ENCODE data around the gene C2orf68.
"Not testable (repeated sequence)": the region's sequence is repeated elsewhere in the genome, so short reads cannot be mapped to it uniquely, and the experiment has no call there.

C2orf68 gene

DNA sequence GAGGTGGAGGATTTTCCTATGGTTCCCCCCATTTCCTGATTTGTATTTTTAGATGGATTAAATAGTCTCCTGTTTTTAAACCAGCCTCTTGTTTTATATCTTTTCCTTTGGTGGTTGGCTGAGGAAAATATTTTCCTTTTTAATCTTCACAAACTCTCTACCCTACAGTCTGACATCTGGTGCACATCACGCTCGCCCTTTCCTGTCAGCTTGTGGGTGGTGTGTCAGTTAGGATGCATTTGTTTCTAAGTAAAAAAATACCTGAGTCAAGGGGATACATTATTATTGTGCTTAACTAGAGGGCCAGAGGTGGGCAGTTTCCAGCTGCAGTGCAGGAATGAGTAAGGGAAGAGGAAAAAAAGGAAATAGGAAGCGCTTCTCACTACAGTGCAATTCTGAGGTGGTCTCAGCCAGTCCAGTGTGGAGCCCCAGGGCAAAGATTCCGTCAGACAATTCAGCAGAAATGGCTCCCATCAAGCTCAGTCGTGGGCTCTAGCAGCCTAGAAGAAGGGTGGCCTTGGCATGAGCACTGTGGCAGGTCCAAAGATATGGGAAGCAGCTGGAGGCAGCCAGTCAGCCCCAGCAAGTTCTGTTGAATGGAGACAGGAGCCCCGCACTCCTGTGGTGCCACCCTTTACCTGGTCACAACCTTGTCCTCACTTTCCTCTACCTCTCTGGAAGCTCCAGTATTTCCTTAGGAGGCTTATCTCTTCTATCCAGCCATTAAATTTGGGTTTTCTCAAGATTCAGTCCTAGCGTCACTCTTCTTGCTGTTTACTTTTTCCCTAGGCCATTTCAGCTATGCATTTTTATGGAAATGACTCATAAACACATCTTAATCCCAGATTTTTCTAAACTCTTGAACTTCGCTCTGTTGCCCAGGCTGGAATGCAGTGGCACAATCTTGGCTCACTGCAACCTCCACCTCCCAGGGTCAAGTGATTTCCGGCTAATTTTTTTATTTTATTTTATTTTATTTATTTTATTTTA is 37.6 kb upstream of the C2orf68 start:
- no peak for DNase-seq
- Mint-ChIP-seq H3K4me3 (no peak overlapping the region), H3K9me3 (no peaks in the 10 kb centered on the region), H3K4me1 (ENCODE audit: low read depth in 2 of 2) (no peaks in the 10 kb centered on the region), H3K36me3 (ENCODE audit: insufficient read depth) (peaks cover 92% of the 10 kb centered on the region), H3K27ac (peak overlapping the region in 1 of 2 donors; percentile 27), H3K27me3 (no peaks in the 10 kb centered on the region)
- no peak for ATAC-seq (replicated peaks)

DNA sequence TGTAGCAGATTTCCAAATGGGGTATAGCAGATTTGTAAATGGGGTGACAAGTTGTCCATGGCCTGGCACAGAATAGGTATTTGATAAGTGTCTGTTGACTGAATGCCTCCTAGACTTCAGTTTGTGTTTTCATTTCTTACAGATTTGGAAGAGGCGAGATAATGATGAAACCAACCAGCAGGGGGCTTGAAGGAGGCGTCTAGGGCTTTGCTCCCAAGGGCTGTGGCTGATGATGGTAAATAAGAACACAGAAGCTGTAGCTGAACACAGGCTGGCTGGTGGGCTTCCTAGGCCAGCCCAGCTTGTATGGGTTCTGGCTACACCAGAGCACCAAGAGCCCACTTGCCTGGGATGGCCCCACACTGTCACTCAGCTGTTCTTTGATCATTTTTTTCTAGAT is 36.8 kb upstream of the C2orf68 start:
- ATAC-seq (replicated peaks), result peak; percentile 21
- no peak overlapping the region for H3K4me3 Mint-ChIP-seq

DNA sequence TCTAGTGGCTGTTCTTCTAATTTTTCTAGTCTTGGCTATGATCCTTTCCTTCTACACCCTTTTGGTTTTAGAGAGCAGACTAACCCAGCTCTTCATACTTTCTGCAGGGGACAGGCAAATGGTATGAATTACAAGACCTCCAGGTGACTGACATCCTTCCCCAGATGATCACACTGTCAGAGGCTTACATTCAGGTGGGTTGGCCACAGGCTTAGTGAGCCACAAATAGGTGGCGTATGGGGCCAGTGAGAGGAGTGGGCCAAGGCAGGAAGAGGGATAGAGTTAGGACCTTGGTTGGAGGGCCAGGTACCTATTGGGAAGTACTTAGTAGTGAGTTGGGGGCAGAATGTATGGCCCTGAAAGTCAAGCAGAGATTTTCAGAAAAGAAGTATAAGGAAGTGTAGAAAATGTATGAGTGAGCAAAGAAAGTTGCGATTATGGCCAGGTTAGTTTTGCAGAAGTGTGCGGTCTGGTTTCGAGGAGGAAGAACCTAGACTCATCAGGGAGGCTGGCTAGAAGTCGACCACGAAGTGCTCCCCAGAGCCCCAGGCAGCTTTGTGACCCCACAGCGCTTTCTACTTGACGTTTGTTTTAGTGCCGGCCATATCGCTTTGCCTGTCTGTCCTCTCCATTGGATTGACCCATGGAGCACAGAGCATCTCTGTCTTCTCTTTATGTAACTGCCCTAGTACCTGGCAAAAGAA is 36.1 kb upstream of the C2orf68 start:
- Mint-ChIP-seq H3K27ac (no peak overlapping the region), H3K4me1 (ENCODE audit: low read depth in 2 of 2) (no peaks in the 10 kb centered on the region), H3K4me3 (no peak overlapping the region), H3K36me3 (ENCODE audit: insufficient read depth) (peaks cover 94% of the 10 kb centered on the region), H3K27me3 (no peaks in the 10 kb centered on the region), H3K9me3 (no peaks in the 10 kb centered on the region)
- ATAC-seq (replicated peaks) (no peak), DNase-seq (no peak)

More for the DNA sequence above, 36.8 kb upstream of the C2orf68 start:
- no peak for DNase-seq
- Mint-ChIP-seq H3K27me3 (no peaks in the 10 kb centered on the region), H3K36me3 (ENCODE audit: insufficient read depth) (peaks cover 93% of the 10 kb centered on the region), H3K27ac (no peak overlapping the region), H3K4me1 (ENCODE audit: low read depth in 2 of 2) (no peaks in the 10 kb centered on the region), H3K9me3 (no peaks in the 10 kb centered on the region)

DNA sequence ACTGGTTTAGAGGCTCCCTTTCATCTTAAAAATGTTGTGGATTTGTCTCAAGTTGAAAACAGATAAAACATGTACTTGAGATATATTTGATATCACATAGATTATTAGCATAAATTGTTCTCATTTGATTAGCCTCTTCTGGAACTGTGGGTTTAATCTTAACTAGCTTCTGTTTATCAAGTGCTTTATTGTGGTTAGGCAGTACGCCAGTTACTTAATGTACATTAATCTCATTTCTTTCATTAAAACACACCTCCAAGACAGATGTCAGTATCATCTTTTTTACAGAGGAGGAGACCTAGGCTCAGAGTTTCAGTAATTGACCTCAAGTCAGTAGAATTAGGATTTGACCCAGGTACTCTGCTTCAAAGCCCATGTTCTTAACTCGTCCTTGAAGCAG is 34.3 kb upstream of the C2orf68 start:
- Mint-ChIP-seq H3K4me3 (no peak overlapping the region), H3K36me3 (ENCODE audit: insufficient read depth) (peaks cover 96% of the 10 kb centered on the region), H3K4me1 (ENCODE audit: low read depth in 2 of 2) (peaks cover 0 to 3% of the 10 kb centered on the region in 2 donors), H3K27ac (no peak overlapping the region), H3K9me3 (no peaks in the 10 kb centered on the region), H3K27me3 (no peaks in the 10 kb centered on the region)
- ATAC-seq (replicated peaks) (no peak), DNase-seq (no peak)

DNA sequence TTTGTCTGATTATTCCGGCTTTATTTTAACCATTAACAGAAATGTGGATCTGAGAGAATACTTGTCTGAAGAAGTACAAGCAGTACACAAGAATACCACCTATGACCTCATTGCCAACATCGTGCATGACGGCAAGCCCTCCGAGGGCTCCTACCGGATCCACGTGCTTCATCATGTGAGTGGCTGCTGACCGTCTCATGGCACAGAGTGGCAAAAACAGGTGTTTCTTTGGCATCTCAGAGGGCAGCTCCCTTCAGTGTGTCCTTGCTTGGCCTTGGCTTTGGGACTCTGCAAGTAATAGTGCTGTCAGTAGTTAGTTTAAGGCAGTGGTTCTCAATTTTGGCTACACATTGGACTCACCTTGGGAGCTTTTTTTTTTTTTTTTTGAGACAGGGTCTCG is 33.0 kb upstream of the C2orf68 start:
- no peak for DNase-seq
- Mint-ChIP-seq H3K27me3 (no peaks in the 10 kb centered on the region), H3K27ac (no peak overlapping the region), H3K4me3 (no peak overlapping the region), H3K36me3 (ENCODE audit: insufficient read depth) (peaks cover 99% of the 10 kb centered on the region), H3K9me3 (no peaks in the 10 kb centered on the region), H3K4me1 (ENCODE audit: low read depth in 2 of 2) (peaks cover 0 to 5% of the 10 kb centered on the region in 2 donors)
- ATAC-seq (replicated peaks), result no peak

DNA sequence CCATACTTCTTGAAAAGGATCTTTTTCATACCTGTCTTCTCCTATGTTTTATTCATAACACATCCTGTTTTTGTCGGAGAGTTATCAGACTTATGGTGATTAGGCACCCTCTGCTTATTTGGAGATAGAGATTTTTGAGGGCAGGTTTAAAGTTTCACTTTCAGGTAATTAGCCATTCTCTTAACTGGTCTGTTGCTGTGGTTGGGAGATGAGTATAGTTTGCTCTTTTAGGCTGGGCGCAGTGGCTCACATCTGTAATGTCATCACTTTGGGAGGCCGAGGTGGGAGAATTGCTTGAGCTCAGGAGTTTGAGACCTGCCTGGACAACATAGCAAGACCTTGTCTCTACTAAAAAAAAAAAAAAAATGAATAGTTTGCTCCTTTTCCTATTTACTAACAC is 30.9 kb upstream of the C2orf68 start:
- H3K27ac Mint-ChIP-seq, result peak overlapping the region in 1 of 2 donors; percentile 32
- DNase-seq (no peak), ATAC-seq (replicated peaks) (no peak)
- H3K36me3 Mint-ChIP-seq (ENCODE audit: insufficient read depth), result peaks cover 99% of the 10 kb centered on the region
- H3K9me3 Mint-ChIP-seq, result no peaks in the 10 kb centered on the region
- peaks cover 0 to 7% of the 10 kb centered on the region in 2 donors for H3K4me1 Mint-ChIP-seq (ENCODE audit: low read depth in 2 of 2)
- H3K27me3 Mint-ChIP-seq, result no peaks in the 10 kb centered on the region
- no peak overlapping the region for H3K4me3 Mint-ChIP-seq

DNA sequence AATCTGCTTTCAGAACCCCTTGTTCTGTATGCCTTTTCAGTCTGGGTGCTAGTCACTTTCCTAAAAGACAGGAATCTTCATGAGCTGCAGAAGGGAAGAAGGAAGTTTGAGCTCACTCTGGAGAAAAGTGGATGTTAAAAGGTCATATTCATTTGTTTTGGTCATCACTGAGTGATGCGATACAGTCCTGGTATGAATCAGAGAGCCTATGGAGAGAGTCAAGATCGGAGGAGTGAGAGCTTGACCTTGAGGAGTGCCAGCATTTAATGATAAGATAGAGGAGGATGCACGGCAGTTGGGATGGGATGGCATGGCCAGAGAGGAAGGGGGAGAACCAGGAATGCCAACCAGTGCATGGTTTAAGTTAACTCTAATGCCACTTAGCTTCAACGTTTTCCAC is 23.8 kb upstream of the C2orf68 start:
- no peak overlapping the region for H3K27ac Mint-ChIP-seq
- H3K4me1 Mint-ChIP-seq (ENCODE audit: low read depth in 2 of 2), result peaks cover 12 to 14% of the 10 kb centered on the region in 2 donors
- no peaks in the 10 kb centered on the region for H3K9me3 Mint-ChIP-seq
- H3K4me3 Mint-ChIP-seq, result no peak overlapping the region
- H3K27me3 Mint-ChIP-seq, result no peaks in the 10 kb centered on the region
- DNase-seq, result no peak
- H3K36me3 Mint-ChIP-seq (ENCODE audit: insufficient read depth), result peaks cover 91% of the 10 kb centered on the region
- ATAC-seq (replicated peaks), result no peak

DNA sequence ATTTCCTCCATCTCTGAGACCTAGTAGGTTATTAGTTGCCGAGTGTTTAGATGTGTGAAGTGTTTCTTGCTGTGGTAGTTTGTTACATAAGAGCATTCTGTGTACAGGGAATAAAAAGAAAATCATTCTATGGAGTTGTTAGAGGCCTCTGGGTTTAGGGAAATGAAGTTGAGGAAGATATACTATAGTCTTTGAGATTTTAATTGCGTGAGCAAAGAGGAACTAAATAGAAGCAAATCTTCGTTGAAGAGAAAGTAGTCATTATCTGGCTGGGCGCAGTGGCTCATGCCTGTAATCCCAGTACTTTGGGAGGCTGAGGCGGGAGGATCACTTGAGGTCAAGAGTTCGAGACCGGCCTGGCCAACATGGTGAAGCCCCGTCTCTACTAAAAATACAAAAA is 23.1 kb upstream of the C2orf68 start:
- Mint-ChIP-seq H3K36me3 (ENCODE audit: insufficient read depth) (peaks cover 91% of the 10 kb centered on the region), H3K4me3 (no peak overlapping the region), H3K9me3 (no peaks in the 10 kb centered on the region), H3K27me3 (no peaks in the 10 kb centered on the region), H3K4me1 (ENCODE audit: low read depth in 2 of 2) (peaks cover 12 to 14% of the 10 kb centered on the region in 2 donors), H3K27ac (peak overlapping the region; percentile 24 to 50)
- DNase-seq (no peak), ATAC-seq (replicated peaks) (no peak)

DNA sequence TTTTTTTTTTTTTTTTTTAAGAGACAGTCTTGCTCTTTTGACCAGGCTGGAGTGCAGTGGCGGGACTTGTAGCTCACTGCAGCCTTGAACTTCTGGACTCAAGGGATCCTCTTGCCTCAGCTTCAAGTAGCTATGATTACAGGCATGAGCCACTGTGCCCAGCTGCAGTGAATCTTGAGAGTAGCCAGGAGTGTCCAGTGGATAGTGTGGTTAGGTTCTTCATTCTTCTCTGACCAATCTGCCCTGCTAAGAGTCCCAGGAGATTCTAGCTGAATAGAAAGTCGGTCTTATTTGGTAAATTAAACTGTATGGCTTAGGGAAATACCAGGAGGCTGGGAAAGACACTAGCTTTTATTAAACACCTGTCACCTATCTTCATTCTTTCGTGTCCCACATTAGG is 19.4 kb upstream of the C2orf68 start:
- Mint-ChIP-seq H3K27me3 (no peaks in the 10 kb centered on the region), H3K4me1 (ENCODE audit: low read depth in 2 of 2) (peaks cover 10 to 12% of the 10 kb centered on the region in 2 donors), H3K27ac (no peak overlapping the region), H3K9me3 (no peaks in the 10 kb centered on the region), H3K36me3 (ENCODE audit: insufficient read depth) (peaks cover 92% of the 10 kb centered on the region), H3K4me3 (no peak overlapping the region)
- no peak for ATAC-seq (replicated peaks)
- no peak for DNase-seq

DNA sequence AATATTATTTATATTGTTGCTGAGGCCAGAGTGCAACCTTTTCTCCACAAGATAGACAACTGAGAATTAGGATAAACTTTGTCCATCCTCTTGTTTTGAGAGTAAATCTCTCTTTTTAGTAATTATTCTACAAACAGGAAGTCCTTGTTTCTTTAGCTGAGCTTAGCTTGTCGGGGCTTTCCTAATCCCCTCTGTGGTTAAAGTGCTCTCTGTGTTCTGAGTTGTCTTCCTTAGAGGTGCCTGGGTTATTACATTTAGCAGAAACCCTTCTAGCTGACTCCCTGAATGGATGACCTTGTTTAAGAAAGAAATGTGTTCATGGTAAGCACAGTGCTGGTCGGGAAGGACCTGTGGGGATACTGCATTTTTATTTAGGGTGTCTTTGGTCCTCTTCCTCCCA is 16.8 kb upstream of the C2orf68 start:
- peaks cover 99% of the 10 kb centered on the region for H3K36me3 Mint-ChIP-seq (ENCODE audit: insufficient read depth)
- DNase-seq (no peak), ATAC-seq (replicated peaks) (peak; percentile 48)
- H3K27ac Mint-ChIP-seq, result peak overlapping the region; percentile 20 to 82
- no peak overlapping the region for H3K4me3 Mint-ChIP-seq
- H3K4me1 Mint-ChIP-seq (ENCODE audit: low read depth in 2 of 2), result peaks cover 4 to 5% of the 10 kb centered on the region in 2 donors
- no peaks in the 10 kb centered on the region for H3K9me3 Mint-ChIP-seq
- no peaks in the 10 kb centered on the region for H3K27me3 Mint-ChIP-seq

DNA sequence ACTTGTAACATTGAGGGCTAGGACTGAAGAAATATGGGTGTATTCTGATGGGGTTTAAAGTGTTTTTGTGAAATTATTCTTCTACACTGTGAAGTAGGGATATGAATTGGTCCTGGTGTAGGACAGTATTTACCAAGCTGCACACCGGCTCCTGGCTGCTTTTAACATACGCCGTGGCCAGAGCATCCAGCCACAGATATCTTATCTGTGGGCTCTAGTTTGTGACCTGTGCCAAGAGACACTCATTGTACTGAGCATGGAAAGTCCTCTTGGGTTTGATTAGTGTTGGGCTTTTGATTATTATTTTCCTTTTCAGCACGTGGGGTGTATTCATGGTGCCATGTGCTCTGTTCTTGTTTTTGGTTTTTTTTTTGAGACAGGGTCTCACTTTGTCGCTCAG is 12.1 kb upstream of the C2orf68 start:
- DNase-seq (no peak), ATAC-seq (replicated peaks) (no peak)
- peaks cover 90% of the 10 kb centered on the region for H3K36me3 Mint-ChIP-seq (ENCODE audit: insufficient read depth)
- H3K4me1 Mint-ChIP-seq (ENCODE audit: low read depth in 2 of 2), result peaks cover 1 to 5% of the 10 kb centered on the region in 2 donors
- H3K27me3 Mint-ChIP-seq, result no peaks in the 10 kb centered on the region
- H3K9me3 Mint-ChIP-seq, result no peaks in the 10 kb centered on the region
- peak overlapping the region; percentile 19 to 51 for H3K27ac Mint-ChIP-seq
- H3K4me3 Mint-ChIP-seq, result no peak overlapping the region

DNA sequence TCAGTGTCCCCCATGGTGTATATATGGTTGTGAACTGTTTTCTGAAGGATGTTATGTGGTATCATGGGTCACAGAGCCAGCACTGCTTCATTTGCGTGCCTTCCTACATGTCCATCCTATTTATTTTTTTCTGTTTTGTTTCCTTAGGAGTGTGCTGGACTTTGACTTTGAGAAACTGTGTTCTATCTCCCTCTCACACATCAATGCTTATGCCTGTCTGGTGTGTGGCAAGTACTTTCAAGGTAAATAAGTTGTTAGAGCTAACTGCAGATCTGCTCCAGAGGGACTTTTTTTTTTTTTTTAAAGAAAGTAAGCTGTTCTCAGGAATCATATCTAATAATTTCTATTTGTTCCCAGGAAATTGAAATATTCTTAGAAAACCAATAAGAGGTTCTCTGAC is 9.5 kb upstream of the C2orf68 start:
- Mint-ChIP-seq H3K4me1 (ENCODE audit: low read depth in 2 of 2) (peaks cover 8 to 11% of the 10 kb centered on the region in 2 donors), H3K27me3 (no peaks in the 10 kb centered on the region), H3K36me3 (ENCODE audit: insufficient read depth) (peaks cover 81% of the 10 kb centered on the region), H3K27ac (peak overlapping the region in 1 of 2 donors; percentile 52), H3K4me3 (no peak overlapping the region), H3K9me3 (no peaks in the 10 kb centered on the region)
- DNase-seq (no peak), ATAC-seq (replicated peaks) (no peak)

DNA sequence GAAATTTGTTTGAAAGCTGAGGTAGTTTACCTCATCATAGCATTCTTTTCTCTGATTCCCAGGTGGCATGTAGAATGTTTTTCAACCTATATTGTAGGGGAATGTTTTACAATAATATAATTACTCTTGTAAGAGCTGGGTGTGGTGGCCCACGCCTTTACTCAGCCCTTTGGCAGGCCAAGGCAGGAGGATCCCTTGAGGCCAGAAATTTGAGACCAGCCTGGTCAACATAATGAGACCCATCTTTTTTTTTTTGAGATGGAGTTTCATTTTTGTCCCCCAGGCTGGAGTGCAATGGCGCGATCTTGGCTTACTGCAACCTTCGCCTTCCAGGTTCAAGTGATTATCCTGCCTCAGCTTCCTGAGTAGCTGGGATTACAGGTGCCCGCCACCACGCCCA is 7.8 kb upstream of the C2orf68 start:
- Mint-ChIP-seq H3K4me3 (no peak overlapping the region), H3K9me3 (no peaks in the 10 kb centered on the region), H3K27me3 (no peaks in the 10 kb centered on the region), H3K27ac (no peak overlapping the region), H3K4me1 (ENCODE audit: low read depth in 2 of 2) (peaks cover 8 to 11% of the 10 kb centered on the region in 2 donors), H3K36me3 (ENCODE audit: insufficient read depth) (peaks cover 71% of the 10 kb centered on the region)
- ATAC-seq (replicated peaks) (no peak), DNase-seq (no peak)

DNA sequence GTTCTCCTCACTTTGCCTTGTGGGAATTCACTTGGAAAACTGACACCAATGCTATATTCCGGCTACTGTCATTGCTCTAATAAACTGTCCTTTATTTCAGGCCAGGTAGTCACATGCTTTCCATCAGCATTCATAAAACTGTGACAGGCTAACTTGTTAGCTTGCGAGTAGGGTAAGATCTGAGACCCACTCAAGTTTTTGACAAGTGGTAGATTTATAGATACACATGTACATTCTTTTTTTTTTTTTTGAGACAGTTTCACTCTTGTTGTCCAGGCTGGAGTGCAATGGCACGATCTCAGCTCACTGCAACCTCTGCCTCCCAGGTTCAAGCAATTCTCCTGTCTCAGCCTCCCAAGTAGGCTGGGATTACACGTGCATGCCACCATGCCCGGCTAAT is 5.9 kb upstream of the C2orf68 start:
- DNase-seq; H3K9me3 Mint-ChIP-seq; H3K27me3 Mint-ChIP-seq; H3K27ac Mint-ChIP-seq; ATAC-seq (replicated peaks): not testable (repeated sequence)
- Mint-ChIP-seq H3K4me1 (ENCODE audit: low read depth in 2 of 2) (peaks cover 8 to 11% of the 10 kb centered on the region in 2 donors), H3K36me3 (ENCODE audit: insufficient read depth) (peaks cover 57% of the 10 kb centered on the region), H3K4me3 (peak overlapping the region; percentile 96)

All from effector memory CD8-positive, alpha-beta T cell (primary cell).